Measurements from ENCODE around the gene FLACC1. TPM values are rescaled to one million over a fixed set of nuclear protein-coding genes. Genes with fewer than 3 reads are reported as not detected.
"Not testable (repeated sequence)": the region's sequence is repeated elsewhere in the genome, so short reads cannot be mapped to it uniquely, and the experiment has no call there.

Gene FLACC1
- polyA plus RNA-seq, 3 donors = 0.16 to 0.91 TPM; not detected in 1

DNA sequence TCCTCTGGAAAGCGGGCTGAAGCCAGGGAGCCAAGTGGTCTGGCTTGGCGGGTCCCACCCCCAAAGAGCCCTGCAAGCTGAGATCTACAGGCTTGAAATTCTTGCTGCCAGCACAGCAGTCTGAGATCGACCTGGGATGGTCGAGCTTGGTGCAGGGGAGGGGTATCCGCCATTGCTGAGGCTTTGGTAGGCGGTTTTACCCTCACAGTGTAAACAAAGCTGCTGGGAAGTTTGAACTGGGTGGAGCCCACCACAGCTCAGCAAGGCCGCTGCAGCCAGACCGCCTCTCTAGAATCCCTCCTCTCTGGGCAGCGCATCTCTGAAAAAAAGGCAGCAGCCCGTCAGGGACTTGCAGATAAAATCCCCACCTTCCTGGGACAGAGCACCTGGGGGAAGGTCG is 12.6 kb upstream of the FLACC1 start:
- peaks cover 10 to 28% (median 16%) of the 10 kb centered on the region in 7 donors for H3K9me3 Mint-ChIP-seq
- Histone ChIP-seq H3K4me2 (replicated peaks; ENCODE audit: extremely low read depth, low read length, poor library complexity, severe bottlenecking) (no peak overlapping the region), H3K27me3 (ENCODE audit: control insufficient read depth in 2 of 2, insufficient read depth in 2 of 2, low read length in 2 of 2) (no peaks in the 10 kb centered on the region), H2AFZ (ENCODE audit: insufficient read depth, low read depth, low read length, poor library complexity, severe bottlenecking) (no peak overlapping the region), H3K4me1 (ENCODE audit: control insufficient read depth in 1 of 2, insufficient read depth in 2 of 2, low read length in 2 of 2) (no peaks in the 10 kb centered on the region), H3K79me2 (ENCODE audit: insufficient read depth, low read length) (no peaks in the 10 kb centered on the region), H4K20me1 (ENCODE audit: insufficient read depth, low read length) (no peaks in the 10 kb centered on the region), H3K9ac (ENCODE audit: insufficient read depth, low read length, poor library complexity, severe bottlenecking) (no peak overlapping the region), H3K36me3 (replicated peaks in 1 of 2; ENCODE audit: control insufficient read depth in 1 of 2, insufficient read depth in 2 of 2, low read length in 2 of 2) (peaks cover 4 to 27% of the 10 kb centered on the region in 2 donors), H3K27ac (ENCODE audit: low read depth in 1 of 2, low read length in 2 of 2) (no peak overlapping the region), H3K4me3 (replicated peaks in 1 of 3; ENCODE audit: low read depth in 2 of 3, low read length in 3 of 3) (no peak overlapping the region), H3K9me3 (replicated peaks in 1 of 2; ENCODE audit: control insufficient read depth in 1 of 2, insufficient read depth in 1 of 2, low read length in 2 of 2) (peaks cover 4 to 15% of the 10 kb centered on the region in 2 donors)
- intact Hi-C loops (cut with micrococcal nuclease) = loop anchor here in 1 of 2 donors (10.0 kb wide), 1 partner anchor 95 kb away; no protein-coding TSS in a partner anchor
- TF ChIP-seq CTCF (IDR thresholded peaks at IDR 0.05) = no peak
- H3K36me3 Mint-ChIP-seq = peaks cover 41 to 56% of the 10 kb centered on the region in 2 donors
- no peak overlapping the region for H3K27ac Mint-ChIP-seq
- 99% methylated on average over 11 of the region's 11 CpGs for WGBS (ENCODE audit: insufficient coverage)
- no peak overlapping the region for H3K4me3 Mint-ChIP-seq
- H3K27me3 Mint-ChIP-seq (ENCODE audit: low read depth in 3 of 3) = peaks cover 0 to 2% (median 0%) of the 10 kb centered on the region in 3 donors
- no peak for DNase-seq
- no peaks in the 10 kb centered on the region for H3K4me1 Mint-ChIP-seq

DNA sequence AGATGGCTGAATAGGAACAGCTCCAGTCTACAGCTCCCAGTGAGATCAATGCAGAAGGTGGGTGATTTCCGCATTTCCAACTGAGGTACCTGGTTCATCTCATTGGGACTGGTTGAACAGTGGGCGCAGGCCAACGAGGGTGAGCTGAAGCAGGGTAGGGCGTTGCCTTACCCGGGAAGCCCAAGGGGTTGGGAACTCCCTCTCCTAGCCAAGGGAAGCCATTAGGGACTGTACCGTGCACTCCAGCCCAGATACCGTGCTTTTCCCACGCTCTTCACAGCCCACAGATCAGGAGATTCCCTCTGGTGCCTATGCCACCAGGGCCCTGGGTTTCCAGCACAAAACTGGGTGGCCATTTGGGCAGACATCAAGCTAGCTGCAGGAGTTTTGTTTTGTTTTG is 12.2 kb upstream of the FLACC1 start:
- H3K9ac ChIP-seq (ENCODE audit: insufficient read depth, low read length, poor library complexity, severe bottlenecking); H3K4me3 ChIP-seq (replicated peaks in 1 of 3; ENCODE audit: low read depth in 2 of 3, low read length in 3 of 3); H3K4me1 ChIP-seq (ENCODE audit: control insufficient read depth in 1 of 2, insufficient read depth in 2 of 2, low read length in 2 of 2); H3K4me3 Mint-ChIP-seq; H4K20me1 ChIP-seq (ENCODE audit: insufficient read depth, low read length); H3K27ac Mint-ChIP-seq; H3K4me1 Mint-ChIP-seq; H3K27me3 ChIP-seq (ENCODE audit: control insufficient read depth in 2 of 2, insufficient read depth in 2 of 2, low read length in 2 of 2); H3K4me2 ChIP-seq (replicated peaks; ENCODE audit: extremely low read depth, low read length, poor library complexity, severe bottlenecking); H3K27me3 Mint-ChIP-seq (ENCODE audit: low read depth in 3 of 3); H3K79me2 ChIP-seq (ENCODE audit: insufficient read depth, low read length); DNase-seq; H3K27ac ChIP-seq (ENCODE audit: low read depth in 1 of 2, low read length in 2 of 2); H2AFZ ChIP-seq (ENCODE audit: insufficient read depth, low read depth, low read length, poor library complexity, severe bottlenecking): not testable (repeated sequence)
- H3K36me3 ChIP-seq (replicated peaks in 1 of 2; ENCODE audit: control insufficient read depth in 1 of 2, insufficient read depth in 2 of 2, low read length in 2 of 2) = peaks cover 4 to 27% of the 10 kb centered on the region in 2 donors
- peaks cover 4 to 15% of the 10 kb centered on the region in 2 donors for H3K9me3 ChIP-seq (replicated peaks in 1 of 2; ENCODE audit: control insufficient read depth in 1 of 2, insufficient read depth in 1 of 2, low read length in 2 of 2)
- 100% methylated on average over 8 of the region's 8 CpGs for WGBS (ENCODE audit: insufficient coverage)
- H3K36me3 Mint-ChIP-seq = peaks cover 37 to 53% of the 10 kb centered on the region in 2 donors
- intact Hi-C loops (cut with micrococcal nuclease) = loop anchor here in 1 of 2 donors (10.0 kb wide), 1 partner anchor 95 kb away; no protein-coding TSS in a partner anchor
- peaks cover 10 to 28% (median 16%) of the 10 kb centered on the region in 7 donors for H3K9me3 Mint-ChIP-seq
